Measurements from ENCODE around the gene ARMC8.

Gene ARMC8

GRCh38 chr3:138199851-138200250 is 12.8 kb downstream of the ARMC8 start:
- DNase-seq, result no peak

GRCh38 chr3:138200424-138200823 is 13.3 kb downstream of the ARMC8 start:
- DNase-seq, result no peak

- no peak for DNase-seq
Measured at GRCh38 chr3:138202945-138203701, 16.0 kb downstream of the ARMC8 start.

GRCh38 chr3:138203938-138204337 is 16.8 kb downstream of the ARMC8 start:
- no peak for DNase-seq

GRCh38 chr3:138205527-138205926 is 18.4 kb downstream of the ARMC8 start:
- no peak for DNase-seq

- no peak for DNase-seq
Measured at GRCh38 chr3:138206196-138206595, 19.1 kb downstream of the ARMC8 start.

- no peak for DNase-seq
Measured at GRCh38 chr3:138210528-138210927, 23.4 kb downstream of the ARMC8 start.

- no peak for DNase-seq
Measured at GRCh38 chr3:138213398-138214085, 26.4 kb downstream of the ARMC8 start.

- DNase-seq, result no peak
Measured at GRCh38 chr3:138219255-138219654, 32.2 kb downstream of the ARMC8 start.

- DNase-seq, result no peak
Measured at GRCh38 chr3:138220242-138220641, 33.1 kb downstream of the ARMC8 start.

GRCh38 chr3:138220788-138221187 is 33.7 kb downstream of the ARMC8 start:
- DNase-seq, result no peak

- DNase-seq, result no peak
Measured at GRCh38 chr3:138222131-138222941, 35.2 kb downstream of the ARMC8 start.

- no peak for DNase-seq
Measured at GRCh38 chr3:138222942-138223287, 35.8 kb downstream of the ARMC8 start.

GRCh38 chr3:138227650-138228049 is 40.5 kb downstream of the ARMC8 start:
- DNase-seq, result no peak

GRCh38 chr3:138230525-138230924 is 43.4 kb downstream of the ARMC8 start:
- DNase-seq, result no peak

GRCh38 chr3:138232705-138233364 is 45.7 kb downstream of the ARMC8 start:
- no peak for DNase-seq

GRCh38 chr3:138234401-138235179 is 47.5 kb downstream of the ARMC8 start:
- no peak for DNase-seq

- DNase-seq, result no peak
Measured at GRCh38 chr3:138238711-138239110, 51.6 kb downstream of the ARMC8 start.

- no peak for DNase-seq
Measured at GRCh38 chr3:138241061-138241460, 54.0 kb downstream of the ARMC8 start.

GRCh38 chr3:138241676-138242075 is 54.6 kb downstream of the ARMC8 start:
- DNase-seq, result no peak

- DNase-seq, result no peak
Measured at GRCh38 chr3:138242466-138242865, 55.4 kb downstream of the ARMC8 start.

GRCh38 chr3:138245026-138245425 is 57.9 kb downstream of the ARMC8 start:
- DNase-seq, result no peak

Measured in NCI-H510A (cell line).